Activated T-cell treated with anti-CD3 and anti-CD28 coated beads, Interleukin-2, amount 50 U/mL, for 1 hour (primary cell): ENCODE results near the gene METTL23.
"Not testable (repeated sequence)": the region's sequence is repeated elsewhere in the genome, so short reads cannot be mapped to it uniquely, and the experiment has no call there.

Experiments used
- DNase-seq: peaks from one replicate; pipeline ENCODE4 v3.0.0-alpha.2; 2020

Gene METTL23

DNA sequence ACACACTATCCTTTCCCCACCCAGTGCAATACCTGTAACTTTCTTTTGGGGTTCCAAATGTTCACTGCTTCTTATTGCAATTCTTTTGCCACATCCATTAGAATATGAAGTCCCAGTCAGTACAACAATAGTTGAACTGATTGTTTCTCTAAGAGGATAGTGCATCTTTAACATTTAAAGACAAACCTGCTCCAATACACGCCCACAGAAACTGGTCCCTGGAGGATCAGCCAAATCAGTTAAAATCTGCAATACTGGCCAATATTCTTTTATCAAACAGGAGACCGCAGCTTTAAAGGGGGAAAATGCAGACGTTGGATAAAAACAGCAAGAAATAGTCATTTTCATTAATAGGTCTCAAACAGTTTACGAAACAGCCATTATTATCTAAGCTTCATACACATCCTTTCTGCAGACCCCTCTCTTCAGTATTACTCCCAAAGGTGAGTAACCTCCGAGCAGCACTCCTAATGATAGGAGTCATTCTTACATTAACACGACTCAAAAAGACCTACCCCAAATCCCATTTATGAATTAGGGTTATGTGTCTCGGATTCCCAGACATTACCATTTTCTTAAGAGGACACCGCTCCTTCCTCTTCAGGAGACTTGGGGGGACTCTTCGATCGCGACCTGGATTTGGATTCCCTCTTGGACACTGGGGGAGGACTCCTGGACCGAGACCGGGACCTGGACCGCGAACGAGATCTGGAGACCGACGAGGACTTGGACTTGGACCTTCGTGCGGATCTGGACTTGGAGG, 9.1 kb downstream of the METTL23 start:
- DNase-seq: no peak

DNA sequence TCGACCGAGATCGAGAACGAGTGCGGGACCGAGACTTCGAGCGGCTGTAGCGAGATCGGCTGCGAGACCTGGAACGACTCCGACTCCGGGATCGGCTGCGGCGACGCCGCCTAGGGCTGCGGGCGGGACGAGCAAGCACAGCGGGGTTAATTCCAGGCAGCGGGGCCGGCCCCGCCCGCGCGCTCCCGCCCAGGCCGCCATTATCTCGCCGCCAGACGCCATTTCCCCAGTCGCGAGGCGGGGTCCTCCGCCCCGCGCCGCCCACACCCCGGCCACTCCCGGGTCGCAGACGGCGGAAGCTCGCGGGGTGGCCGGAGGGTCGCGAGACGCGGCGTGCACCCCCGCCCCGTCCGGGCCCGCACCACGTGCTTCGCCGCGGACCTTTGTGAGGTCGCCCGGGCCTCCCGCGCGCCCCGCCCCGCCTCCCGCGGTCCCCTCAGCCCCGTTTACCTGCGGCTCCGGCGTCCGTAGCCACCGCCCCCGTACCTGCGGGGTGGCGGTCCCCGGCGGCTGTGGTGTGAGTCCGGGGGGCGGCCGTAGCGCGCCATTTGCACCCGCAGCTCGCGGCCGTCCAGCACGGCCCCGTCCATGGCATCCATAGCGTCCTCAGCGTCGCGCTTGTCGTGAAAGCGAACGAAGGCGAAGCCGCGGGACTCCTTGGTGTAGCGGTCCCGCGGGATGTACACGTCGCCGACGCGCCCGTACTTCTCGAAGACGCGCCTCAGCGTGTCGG, 9.9 kb downstream of the METTL23 start:
- peak; percentile 77 for DNase-seq

DNA sequence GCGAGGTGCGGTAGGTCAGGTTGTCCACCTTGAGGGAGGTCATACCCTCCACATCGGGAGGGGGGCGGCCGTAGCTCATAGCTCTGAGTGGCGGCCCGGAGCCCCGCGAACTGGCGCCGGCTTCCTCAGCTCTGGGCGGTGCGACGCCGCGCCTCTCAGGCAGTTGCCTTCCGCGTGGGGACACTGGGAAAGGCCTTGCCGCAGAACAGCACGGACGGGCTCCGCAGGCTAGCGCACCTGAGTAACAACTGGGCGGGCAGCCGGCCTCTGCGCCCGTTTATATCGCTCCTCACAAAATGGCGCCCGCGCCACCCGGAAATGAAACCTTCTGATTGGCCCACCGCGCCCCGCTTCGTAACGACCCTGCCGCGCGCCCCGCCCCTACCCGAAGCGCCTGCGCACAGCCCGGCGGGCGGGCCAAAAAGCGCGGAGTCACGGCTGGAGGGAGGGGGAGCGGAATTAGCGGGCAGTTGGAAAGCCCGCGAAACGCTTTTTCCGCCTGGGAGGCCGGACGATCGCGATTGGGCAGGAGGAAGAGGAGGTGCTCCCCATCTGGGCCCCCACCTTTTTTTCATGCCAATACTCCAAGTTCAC, 10.5 kb downstream of the METTL23 start, which contains the start of gene SRSF2:
Gene SRSF2 (minus strand): TSS at position 250 of the 594 bp plus-strand sequence. CDS start 171 bp downstream, at position 79.
- DNase-seq: peak; percentile 99

DNA sequence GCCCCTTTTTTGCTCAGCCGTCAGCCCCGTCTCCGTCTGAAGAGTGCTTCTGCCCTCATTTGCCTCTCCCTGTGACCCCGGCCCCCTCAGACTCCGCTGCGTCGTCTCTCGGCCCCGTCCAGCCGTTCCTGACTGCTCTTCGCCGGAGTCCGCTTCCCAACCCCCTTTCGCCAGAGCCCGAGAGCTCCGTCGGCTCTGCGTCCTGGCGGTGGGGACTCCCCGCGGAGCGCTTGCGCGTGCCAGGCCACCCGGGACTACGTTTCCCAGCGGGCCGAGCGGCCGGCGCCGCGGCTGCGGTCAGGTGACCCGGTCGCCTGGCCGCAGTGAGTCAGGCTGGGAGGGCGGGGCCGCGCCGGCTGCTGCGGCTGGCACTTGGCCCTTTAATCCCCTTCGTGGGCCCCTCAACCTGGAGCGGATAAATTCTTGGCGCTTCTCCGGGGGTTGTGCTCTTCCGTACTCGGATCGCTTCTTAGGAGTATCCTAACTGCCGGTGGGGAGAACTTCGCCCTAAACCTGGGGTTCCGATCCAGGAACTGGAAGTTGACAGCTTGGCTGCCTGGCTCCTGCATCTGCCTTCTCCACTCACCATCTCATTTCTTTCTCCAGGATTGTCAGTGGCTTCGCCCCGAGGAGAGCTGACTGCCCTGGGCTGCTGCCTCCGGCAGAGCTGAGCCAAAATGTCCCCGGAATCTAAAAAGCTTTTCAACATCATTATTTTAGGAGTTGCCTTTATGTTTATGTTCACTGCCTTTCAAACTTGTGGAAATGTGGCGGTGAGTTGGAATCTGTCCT, 11.2 kb downstream of the METTL23 start, which contains the start of gene MFSD11:
Gene MFSD11 (plus strand): TSS at position 444 of the 792 bp plus-strand sequence. CDS start 234 bp downstream, at position 678.
- DNase-seq: peak; percentile 95

DNA sequence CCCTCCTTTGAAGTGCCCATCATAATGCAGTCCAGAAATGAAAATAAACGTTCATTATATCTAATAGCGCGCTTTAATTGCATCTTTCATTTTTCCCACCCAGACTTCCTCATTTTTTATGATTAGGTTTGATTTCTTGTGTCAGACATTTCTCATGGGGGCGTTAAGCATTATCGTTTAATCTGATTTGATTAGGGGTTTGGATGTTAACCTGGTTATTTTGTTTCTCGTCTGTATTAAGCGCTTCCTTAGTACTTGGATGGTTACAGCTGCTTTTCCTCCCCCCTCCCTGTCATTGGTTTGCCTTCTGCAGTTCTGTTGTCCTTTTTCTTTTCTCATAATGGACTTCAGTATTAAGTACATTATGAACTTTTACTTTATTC, 11.8 kb downstream of the METTL23 start:
- no peak for DNase-seq

DNA sequence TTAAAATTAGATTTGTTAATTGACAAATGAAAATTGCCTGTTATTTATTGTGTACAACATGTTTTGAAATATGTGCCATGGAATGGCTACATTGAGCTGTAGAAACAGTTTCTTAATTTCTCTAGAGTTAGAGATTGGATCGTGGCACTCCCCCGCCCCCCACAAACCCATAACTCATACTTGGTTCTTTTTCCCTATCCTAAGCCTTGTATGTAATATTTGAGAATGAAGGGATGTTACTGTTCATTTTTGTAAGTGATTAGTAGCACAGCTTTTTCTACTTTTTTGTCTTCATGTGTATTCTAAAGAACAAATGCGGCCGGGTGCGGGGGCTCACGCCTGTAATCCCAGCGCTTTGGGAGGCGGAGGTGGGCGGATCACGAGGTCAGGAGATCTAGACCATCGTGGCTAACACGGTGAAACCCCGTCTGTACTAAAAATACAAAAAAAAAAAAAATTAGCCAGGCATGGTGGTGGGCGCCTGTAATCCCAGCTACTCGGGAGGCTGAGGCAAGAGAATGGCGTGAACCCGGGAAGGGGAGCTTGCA, 13.0 kb downstream of the METTL23 start:
- not testable (repeated sequence) for DNase-seq

DNA sequence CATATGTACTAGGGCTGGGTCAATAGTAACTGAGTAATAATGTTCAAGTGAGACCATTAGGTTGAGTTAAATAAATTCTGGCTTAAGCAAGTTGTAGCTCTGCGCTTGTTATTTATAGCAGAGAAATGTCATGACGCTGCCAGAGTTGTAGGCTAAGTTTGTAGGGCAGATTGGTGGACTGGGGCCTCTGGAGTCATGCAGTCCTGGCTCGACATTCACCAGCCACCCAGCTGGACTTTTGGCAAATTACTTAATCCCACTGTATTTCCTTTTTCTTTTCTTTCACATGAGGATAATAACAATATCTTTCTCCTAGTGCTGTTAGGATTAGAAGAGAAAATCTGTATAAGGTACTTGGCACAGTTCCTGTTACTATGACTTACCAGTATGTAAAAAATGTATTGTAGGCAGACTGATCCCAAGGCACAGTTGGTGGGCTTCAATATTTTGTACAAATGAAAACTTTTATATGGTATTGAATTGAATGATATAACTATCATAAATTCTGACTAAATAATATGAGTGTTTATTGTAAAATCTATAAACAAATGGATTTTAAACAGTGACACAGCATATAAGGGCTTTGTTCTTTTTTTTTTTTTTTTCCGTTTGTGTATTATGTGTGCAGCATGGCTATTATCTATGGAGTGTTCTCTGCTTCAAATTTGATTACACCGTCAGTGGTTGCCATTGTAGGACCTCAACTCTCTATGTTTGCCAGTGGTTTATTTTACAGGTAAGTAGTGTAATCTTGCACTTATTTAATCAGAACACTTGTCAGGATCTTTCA, 13.9 kb downstream of the METTL23 start:
- no peak for DNase-seq

DNA sequence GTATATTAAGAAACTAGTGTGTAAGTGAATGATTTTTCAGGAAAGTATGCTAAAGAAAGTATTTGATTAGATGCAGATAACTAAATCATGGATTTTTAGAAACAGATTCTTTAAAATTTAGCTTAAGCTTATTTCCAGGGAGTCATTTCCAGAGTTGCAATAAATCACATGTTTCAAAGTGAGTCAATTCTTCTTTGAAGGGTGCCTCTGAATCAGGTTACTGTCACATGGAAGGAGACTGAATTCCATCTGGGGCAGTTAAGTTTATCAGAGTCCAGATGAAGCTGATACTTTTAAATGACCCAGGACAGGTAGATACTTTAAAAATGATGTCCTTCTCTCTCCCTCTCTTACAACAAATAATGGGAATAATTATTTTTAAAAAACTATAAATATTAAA, 16.3 kb downstream of the METTL23 start:
- no peak for DNase-seq

DNA sequence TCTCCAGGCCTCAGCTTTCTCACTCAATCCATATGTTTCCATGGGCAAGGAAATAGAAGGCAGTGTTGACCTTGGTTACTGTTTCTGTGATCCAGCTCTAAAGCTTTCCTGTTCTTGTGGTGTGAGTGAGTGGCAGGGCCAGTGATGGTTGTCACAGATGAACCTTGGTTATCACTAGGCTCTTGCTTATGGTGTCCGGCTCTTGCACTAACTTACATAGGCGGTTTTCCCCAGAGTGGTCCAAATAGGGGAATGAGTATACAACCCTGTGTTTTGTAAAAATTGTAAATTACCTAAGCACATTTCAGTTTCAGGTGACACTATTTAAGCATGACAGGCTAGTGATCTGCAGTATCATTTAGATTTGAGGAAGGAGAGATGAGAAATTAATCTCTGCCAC, 18.1 kb downstream of the METTL23 start:
- DNase-seq: no peak

DNA sequence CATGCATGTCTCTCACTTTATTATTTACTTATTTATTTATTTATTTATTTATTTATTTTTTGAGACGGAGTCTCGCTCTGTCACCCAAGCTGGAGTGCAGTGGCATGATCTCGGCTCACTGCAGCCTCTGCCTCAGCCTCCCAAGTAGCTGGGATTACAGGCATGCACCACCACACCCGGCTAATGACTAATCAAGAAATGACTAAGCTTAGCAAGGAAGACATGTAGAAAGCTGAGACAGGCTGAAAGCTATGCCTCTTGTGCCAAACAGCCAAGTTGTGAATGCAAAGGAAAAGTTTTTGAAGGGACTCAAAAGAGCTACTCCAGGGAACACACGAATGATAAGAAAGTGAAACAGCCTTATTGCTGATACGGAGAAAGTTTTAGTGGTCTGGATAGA, 19.1 kb downstream of the METTL23 start:
- not testable (repeated sequence) for DNase-seq

DNA sequence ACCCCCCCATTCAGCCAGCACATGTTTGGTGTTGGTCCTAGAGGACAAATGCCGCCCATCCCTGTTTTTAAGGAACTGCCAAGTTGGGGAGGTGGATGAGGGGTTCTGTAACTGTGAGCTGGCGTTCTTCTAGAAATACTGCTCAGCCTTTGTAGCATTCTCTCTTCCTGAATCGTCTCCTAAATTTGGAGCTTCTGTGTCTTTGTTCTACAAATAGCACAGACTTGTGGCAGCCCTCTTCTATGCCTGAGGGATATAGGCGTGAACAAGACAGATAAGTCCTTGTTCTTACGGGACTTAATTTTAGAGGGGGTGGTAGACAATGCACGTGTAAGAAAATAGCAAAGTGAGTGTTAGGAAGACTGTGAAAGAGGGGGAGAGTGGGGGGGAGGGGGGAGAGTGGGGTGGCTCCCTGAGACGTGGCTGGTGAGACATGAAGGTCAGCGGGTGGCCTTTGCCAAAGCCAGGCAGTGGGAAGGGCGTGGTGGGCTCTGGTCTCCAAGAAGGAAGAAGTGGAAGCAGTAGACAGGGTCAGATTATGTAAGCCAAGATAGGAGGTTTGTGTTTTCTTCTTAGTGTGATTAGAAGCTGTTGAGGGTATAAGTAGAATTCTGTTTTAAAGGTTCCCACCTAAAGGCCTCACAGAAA, 21.2 kb downstream of the METTL23 start:
- DNase-seq: no peak

DNA sequence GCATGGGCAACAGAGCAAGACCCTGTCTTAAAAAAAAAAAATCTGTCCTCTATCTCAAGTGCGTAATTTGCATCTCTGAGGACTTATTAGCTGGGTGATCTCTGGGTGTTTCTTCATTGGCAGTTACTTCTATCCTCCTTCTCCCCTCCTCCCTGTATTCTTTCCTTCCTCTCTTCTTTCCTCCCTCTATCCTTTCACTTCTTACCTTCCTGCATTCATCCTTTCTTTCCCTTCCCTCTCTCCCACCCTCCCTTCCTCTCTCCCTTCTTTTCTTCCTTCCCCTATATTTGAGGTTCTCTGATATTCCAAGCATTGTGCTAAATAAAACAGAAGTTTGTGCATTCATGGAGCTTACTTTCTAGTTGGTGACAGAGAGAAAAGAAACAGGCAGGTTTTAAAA, 22.0 kb downstream of the METTL23 start:
- DNase-seq: no peak

DNA sequence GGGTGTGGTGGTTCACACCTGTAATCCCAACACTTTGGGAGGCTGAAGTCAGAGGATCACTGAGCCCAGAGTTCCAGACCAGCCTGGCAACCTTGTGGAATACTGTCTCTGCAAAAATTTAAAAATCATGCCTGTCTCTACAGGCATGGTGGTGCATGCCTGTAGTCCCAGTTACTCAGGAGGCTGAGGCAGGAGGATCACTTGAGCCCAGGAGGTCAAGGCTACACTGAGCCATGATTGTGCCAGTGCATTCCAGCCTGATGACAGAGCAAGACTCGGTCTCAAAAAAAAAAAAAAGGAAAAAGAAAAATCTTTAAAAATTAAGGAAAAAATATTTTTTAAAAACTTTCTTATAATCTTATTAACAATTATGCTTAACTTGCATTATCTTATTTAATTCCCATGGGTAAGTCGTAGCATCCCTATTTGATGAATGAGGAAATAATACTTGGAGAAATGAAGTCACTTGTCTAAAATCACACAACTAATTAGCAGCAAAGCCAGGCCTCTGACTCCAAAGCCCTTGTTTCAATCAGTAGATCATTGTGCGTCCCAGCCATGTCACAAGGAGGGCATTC, 24.9 kb downstream of the METTL23 start:
- no peak for DNase-seq

DNA sequence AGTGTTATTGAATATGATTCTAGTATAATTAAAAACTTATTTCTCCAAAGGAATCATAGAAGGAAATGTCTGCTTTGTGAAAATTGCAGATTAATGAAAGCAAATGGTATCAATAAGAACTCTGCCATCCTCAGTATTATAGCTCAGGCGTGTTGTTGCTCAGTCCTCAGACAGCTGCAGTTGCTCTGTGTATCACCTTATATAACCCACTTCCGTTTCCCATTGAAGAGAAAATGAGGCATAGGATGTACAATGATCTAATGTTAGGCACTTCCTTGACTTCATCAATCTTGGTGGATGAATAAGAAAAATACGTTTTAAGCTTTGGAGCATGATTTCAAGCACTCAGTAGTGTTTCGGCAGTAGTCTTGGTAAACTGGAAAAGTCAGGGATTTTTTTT, 25.4 kb downstream of the METTL23 start:
- DNase-seq: no peak

DNA sequence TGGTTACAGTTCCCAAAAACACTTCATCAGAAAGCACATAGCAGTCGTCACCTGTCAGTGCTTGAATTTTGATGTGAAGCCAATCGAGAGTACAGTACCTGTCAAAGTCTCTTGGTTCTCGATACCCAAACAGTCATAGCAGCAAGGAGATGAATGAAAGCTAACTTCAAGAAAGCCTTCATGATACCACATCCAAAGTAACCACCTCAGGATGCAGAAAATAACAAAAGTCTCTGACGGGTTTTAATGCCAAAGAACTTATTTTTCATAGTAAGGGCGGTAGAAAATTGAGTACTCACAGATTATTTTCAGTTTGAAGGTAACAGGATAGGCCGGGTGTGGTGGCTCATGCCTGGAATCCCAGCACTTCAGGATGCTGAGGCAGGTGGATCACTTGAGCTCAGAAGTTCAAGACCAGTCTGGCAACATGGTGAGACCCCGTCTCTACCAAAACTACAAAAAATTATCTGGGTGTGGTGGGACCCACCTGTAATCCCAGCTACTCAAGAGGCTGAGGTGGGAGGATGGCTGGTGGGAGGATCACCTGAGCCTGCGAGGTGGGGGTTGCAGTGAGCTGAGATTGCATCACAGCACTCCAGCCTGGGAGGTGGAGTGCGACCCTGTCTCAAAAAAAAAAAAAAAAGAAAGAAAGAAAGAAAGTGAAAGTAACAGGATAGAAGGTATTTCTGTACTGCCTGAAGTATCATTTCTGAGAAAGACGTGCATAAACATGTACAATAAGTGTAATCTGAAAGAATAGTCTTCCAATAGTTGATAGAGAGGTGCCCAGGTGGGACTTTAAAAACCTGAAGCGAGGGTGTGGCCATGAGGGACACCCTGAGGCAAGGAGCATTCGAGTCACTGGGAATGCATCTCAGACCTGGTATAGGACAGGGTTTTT, 26.7 kb downstream of the METTL23 start:
- peak; percentile 49 for DNase-seq

DNA sequence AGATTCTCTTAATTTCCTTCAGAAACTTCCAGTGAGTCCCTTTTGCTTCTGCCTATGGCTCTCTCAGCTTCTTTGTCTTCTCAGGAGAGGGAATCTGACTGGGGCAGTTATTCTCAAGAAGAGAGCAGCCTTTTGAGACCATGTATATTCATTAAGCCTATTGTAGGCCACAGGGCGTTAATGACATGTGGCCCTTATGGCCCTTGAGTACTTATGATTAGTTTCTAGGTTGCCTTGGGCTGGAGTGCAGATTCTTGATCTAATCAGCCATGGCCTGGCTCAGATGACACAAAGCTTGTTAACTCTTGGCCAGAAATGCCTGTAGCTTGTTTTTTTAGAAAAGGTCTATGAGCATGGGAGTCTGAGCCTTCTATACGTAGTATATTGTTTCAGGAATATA, 28.6 kb downstream of the METTL23 start:
- DNase-seq: no peak

DNA sequence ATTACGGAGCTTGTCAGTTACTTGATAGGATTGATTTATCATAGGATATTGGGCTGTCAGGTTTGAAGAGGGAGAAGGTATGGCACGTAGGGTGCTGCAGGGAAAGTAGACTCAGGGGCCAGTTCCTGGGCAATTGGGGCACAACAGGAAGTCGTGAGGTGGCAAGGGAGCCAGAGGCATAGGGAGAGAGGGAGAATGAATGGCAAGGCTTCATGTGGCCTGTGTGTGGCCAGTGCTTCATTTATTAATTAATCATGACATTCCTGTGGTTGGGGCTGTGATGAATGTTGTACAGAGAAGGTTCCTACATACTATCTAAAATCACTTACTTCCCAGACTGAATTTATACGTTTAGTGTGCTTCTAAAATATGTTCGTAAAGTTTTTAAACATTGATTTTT, 30.6 kb downstream of the METTL23 start:
- no peak for DNase-seq

DNA sequence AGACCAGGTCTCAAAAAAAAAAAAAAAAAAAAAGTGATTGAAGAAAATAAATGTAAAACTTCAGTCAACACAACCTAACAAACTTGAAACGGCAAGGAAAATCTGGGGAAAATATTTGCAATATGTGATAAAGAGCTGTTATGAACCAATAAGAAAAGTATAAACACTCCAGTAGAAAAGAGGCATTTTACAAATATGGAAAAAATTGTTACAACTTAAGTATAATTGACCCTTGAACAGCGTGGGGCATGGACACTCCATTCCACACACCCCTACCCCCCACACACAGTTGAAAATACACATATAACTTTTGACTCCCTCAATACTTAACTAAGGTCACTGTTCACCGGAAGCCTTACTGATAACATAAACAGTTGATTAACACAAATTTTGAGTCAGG, 31.9 kb downstream of the METTL23 start:
- no peak for DNase-seq

DNA sequence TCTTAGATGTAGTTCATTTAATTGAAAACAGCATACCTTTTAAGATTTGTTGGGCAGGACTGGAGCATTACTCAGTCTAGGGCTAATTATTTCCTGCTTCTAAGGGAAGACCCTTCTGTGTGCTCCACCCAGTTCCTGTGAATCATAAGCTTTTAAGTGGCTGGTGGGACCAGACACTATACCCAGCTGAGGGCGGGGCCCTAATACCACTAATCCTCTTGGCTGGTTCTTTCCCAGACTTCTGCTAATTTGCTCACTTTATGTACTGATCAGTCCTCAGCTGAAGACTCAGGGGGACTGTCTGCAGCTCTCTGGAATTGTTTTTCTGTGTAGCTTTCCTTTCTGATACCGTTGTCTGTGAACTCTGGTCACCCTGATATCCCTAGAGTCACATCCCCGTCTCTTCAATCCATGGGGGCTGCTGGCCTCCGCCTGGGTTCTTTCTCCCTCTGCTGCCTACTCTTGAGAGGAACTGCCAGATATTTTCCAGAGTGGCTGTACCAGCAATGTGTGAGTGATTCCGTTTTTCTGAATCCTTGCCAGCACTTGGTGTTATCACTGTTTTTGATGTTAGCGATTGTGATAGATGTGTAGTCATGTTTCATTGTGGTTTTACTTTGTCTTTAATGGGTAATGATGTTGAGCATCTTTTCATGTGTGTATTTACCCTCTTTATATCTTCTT, 46.3 kb downstream of the METTL23 start:
- DNase-seq: peak; percentile 53
